HEK293 (cell line): ENCODE measurements around the gene GNG12.

Experiments used
- CTCF ChIA-PET: fragments of 350-600 bp; formaldehyde crosslinking; extraction: SDS; loops from one replicate; lab custom pipeline; 2021; ENCODE audit warnings: antibody characterized with exemption; lab: Yijun Ruan, JAX
- POLR2A ChIA-PET: fragments of 300-600 bp; formaldehyde crosslinking; extraction: SDS; loops from one replicate; lab custom pipeline; 2020; ENCODE audit warnings: antibody characterized with exemption, inconsistent platforms; lab: Yijun Ruan, JAX
- H3K27ac ChIP-seq: fragments of 200-500 bp; sonication (Bioruptor generic); 2 replicates; pipeline ENCODE4 v1.5.1; 2014; ENCODE audit warnings: low read depth, low read length, control low read depth, inconsistent platforms; ENCODE audit errors: extremely low read depth
- H3K36me3 ChIP-seq, 2 experiments: fragments of 200-500 bp in 1 of 2; sonication (Bioruptor generic) in 1 of 2; 1 replicate in 1 of 2; 2 replicates in 1 of 2; pipeline ENCODE4 v1.5.1; 2014 to 2017; ENCODE audit warnings: inconsistent platforms in 2 of 2, low read length in 2 of 2; ENCODE audit not compliant: control insufficient read depth in 2 of 2, insufficient read depth in 1 of 2
- H3K4me1 ChIP-seq: fragments of 200-500 bp; sonication (Bioruptor generic); 2 replicates; pipeline ENCODE4 v1.5.1; 2014; ENCODE audit warnings: mild to moderate bottlenecking, low read length, inconsistent platforms; ENCODE audit not compliant: control insufficient read depth, insufficient read depth
- H3K4me3 ChIP-seq: 2 replicates; pipeline ENCODE4 v1.5.1; 2011; ENCODE audit warnings: low read depth, mild to moderate bottlenecking, control low read depth, low read length, moderate library complexity
- H3K9me3 ChIP-seq: fragments of 200-500 bp; sonication (Bioruptor generic); 2 replicates; pipeline ENCODE4 v1.5.1; 2014; ENCODE audit warnings: low read depth, low read length, inconsistent platforms; ENCODE audit not compliant: control insufficient read depth, insufficient read depth
- GLIS2 ChIP-seq: fragments of 450-650 bp; formaldehyde crosslinking; IDR thresholded peaks from 2 replicates; pipeline ENCODE4 v1.5.1; 2016; ENCODE audit warnings: missing biosample characterization, missing genetic modification characterization
- MEIS1 ChIP-seq: sonication (generic); formaldehyde crosslinking; IDR thresholded peaks from 2 replicates; pipeline ENCODE4 v1.8.1; 2022; ENCODE audit warnings: missing genetic modification reagents, mild to moderate bottlenecking, borderline replicate concordance
- PRDM1 ChIP-seq: fragments of 450-650 bp; formaldehyde crosslinking; IDR thresholded peaks from 2 replicates; pipeline ENCODE4; 2016; ENCODE audit warnings: missing biosample characterization, missing genetic modification characterization
- PRDM6 ChIP-seq: fragments of 450-650 bp; formaldehyde crosslinking; IDR thresholded peaks from 2 replicates; pipeline ENCODE4 v1.5.1; 2017; ENCODE audit warnings: missing biosample characterization, missing genetic modification characterization
- SP3 ChIP-seq: fragments of 450-650 bp; formaldehyde crosslinking; IDR thresholded peaks from 2 replicates; pipeline ENCODE4 v1.5.1; 2016; ENCODE audit warnings: missing biosample characterization, missing genetic modification characterization
- SP7 ChIP-seq: fragments of 450-650 bp; formaldehyde crosslinking; IDR thresholded peaks from 2 replicates; pipeline ENCODE4 v1.5.1; 2016; ENCODE audit warnings: missing biosample characterization, missing genetic modification characterization
- ZBTB20 ChIP-seq: fragments of 450-650 bp; formaldehyde crosslinking; IDR thresholded peaks from 2 replicates; pipeline ENCODE4 v1.5.1; 2016; ENCODE audit warnings: missing biosample characterization, missing genetic modification characterization
- ZBTB44 ChIP-seq: fragments of 450-650 bp; IDR thresholded peaks from 2 replicates; pipeline ENCODE4 v1.5.1; 2018; ENCODE audit warnings: missing biosample characterization, mild to moderate bottlenecking, missing genetic modification characterization
- ZNF23 ChIP-seq: fragments of 450-650 bp; formaldehyde crosslinking; IDR thresholded peaks from 2 replicates; pipeline ENCODE4 v1.5.1; 2016; ENCODE audit warnings: missing biosample characterization, missing genetic modification characterization, borderline replicate concordance
- ZNF324 ChIP-seq: fragments of 450-650 bp; formaldehyde crosslinking; IDR thresholded peaks from 2 replicates; pipeline ENCODE4 v1.5.1; 2016; ENCODE audit warnings: missing biosample characterization, missing genetic modification characterization
- ZNF426 ChIP-seq: fragments of 450-650 bp; formaldehyde crosslinking; IDR thresholded peaks from 2 replicates; pipeline ENCODE4 v1.5.1; 2017; ENCODE audit warnings: missing biosample characterization, missing genetic modification characterization, mild to moderate bottlenecking, inconsistent platforms, moderate library complexity
- ZNF433 ChIP-seq: fragments of 450-650 bp; formaldehyde crosslinking; IDR thresholded peaks from 2 replicates; pipeline ENCODE4 v1.5.1; 2016; ENCODE audit warnings: missing biosample characterization, missing genetic modification characterization, low read depth
- ZNF488 ChIP-seq: fragments of 450-650 bp; formaldehyde crosslinking; IDR thresholded peaks from 2 replicates; pipeline ENCODE4 v1.5.1; 2016; ENCODE audit warnings: missing biosample characterization, missing genetic modification characterization
- ZNF501 ChIP-seq: fragments of 450-650 bp; formaldehyde crosslinking; IDR thresholded peaks from 2 replicates; pipeline ENCODE4 v1.5.1; 2016; ENCODE audit warnings: missing biosample characterization, missing genetic modification characterization
- ZNF600 ChIP-seq: fragments of 450-650 bp; formaldehyde crosslinking; IDR thresholded peaks from 2 replicates; pipeline ENCODE4 v1.5.1; 2016; ENCODE audit warnings: missing biosample characterization, missing genetic modification characterization
- ZNF624 ChIP-seq: fragments of 450-650 bp; formaldehyde crosslinking; IDR thresholded peaks from 2 replicates; pipeline ENCODE4 v1.5.1; 2017; ENCODE audit warnings: missing biosample characterization, missing genetic modification characterization
- ZNF629 ChIP-seq: fragments of 450-650 bp; formaldehyde crosslinking; IDR thresholded peaks from 2 replicates; pipeline ENCODE4 v1.5.1; 2017; ENCODE audit warnings: missing biosample characterization, missing genetic modification characterization
- ZNF639 ChIP-seq: fragments of 450-650 bp; formaldehyde crosslinking; IDR thresholded peaks from 2 replicates; pipeline ENCODE4 v1.5.1; 2016; ENCODE audit warnings: missing biosample characterization, missing genetic modification characterization
- ZNF677 ChIP-seq: fragments of 450-650 bp; IDR thresholded peaks from 2 replicates; pipeline ENCODE4 v1.5.0; 2018; ENCODE audit warnings: missing biosample characterization, mild to moderate bottlenecking, missing genetic modification characterization, moderate library complexity
- ZNF701 ChIP-seq: fragments of 450-650 bp; formaldehyde crosslinking; IDR thresholded peaks from 2 replicates; pipeline ENCODE4 v1.5.1; 2016; ENCODE audit warnings: missing biosample characterization, missing genetic modification characterization
- ZNF747 ChIP-seq: fragments of 450-650 bp; formaldehyde crosslinking; IDR thresholded peaks from 2 replicates; pipeline ENCODE4 v1.5.1; 2016; ENCODE audit warnings: missing biosample characterization, missing genetic modification characterization
- ZNF76 ChIP-seq: fragments of 450-650 bp; formaldehyde crosslinking; IDR thresholded peaks from 2 replicates; pipeline ENCODE4; 2016; ENCODE audit warnings: low read depth, missing biosample characterization, missing genetic modification characterization, borderline replicate concordance
- ZSCAN18 ChIP-seq: fragments of 450-650 bp; formaldehyde crosslinking; IDR thresholded peaks from 2 replicates; pipeline ENCODE4 v1.5.1; 2016; ENCODE audit warnings: missing biosample characterization, missing genetic modification characterization

The GNG12 gene

GRCh38 chr1:67767103-67767782 is 66.0 kb downstream of the GNG12 start:
- POLR2A ChIA-PET = interaction anchor here (0.7 to 1.6 kb wide), 5 partner anchors 17 to 346 kb away, joined by 4 to 8 read pairs (median 5); partner anchors contain the start of gene GADD45A
- TF ChIP-seq PRDM1 = peak; percentile 32; the same call in 1 of the 2 replicates
- peak; percentile 37; the same call in 1 of the 2 replicates for TF ChIP-seq PRDM6 (tag by site-specific recombination)
- no peak for TF ChIP-seq ZBTB44
- peaks cover 7% of the 10 kb centered on the region; the same call in 1 of the 2 replicates for H3K4me1 ChIP-seq
- no peaks in the 10 kb centered on the region for H3K9me3 ChIP-seq
- H3K27ac ChIP-seq = no peak overlapping the region
- no peak overlapping the region for H3K4me3 ChIP-seq
- no peaks in the 10 kb centered on the region for H3K36me3 ChIP-seq
- CTCF ChIA-PET = interaction anchor here (0.6 to 7.5 kb wide), 29 partner anchors 9 to 715 kb away, joined by 3 to 80 read pairs (median 4); no protein-coding TSS in a partner anchor

GRCh38 chr1:67766141-67766978 is 66.9 kb downstream of the GNG12 start:
- CTCF ChIA-PET = interaction anchor here (0.6 to 7.5 kb wide), 47 partner anchors 10 to 716 kb away, joined by 3 to 80 read pairs (median 4); no protein-coding TSS in a partner anchor
- Histone ChIP-seq H3K36me3 (no peaks in the 10 kb centered on the region), H3K9me3 (no peaks in the 10 kb centered on the region), H3K4me1 (peaks cover 7% of the 10 kb centered on the region; the same call in 1 of the 2 replicates), H3K4me3 (peak overlapping the region; percentile 20), H3K27ac (no peak overlapping the region)
- POLR2A ChIA-PET = interaction anchor here (0.5 to 1.7 kb wide), 9 partner anchors 16 to 420 kb away, joined by 3 to 8 read pairs (median 5); partner anchors contain the start of gene GADD45A
- TF ChIP-seq ZNF501 (tag by site-specific recombination) (0 out of 2 replicates have a peak, but pooled peaks have one; percentile 32), ZNF76 (tag by site-specific recombination) (no peak), SP3 (tag by site-specific recombination) (no peak), ZNF324 (tag by site-specific recombination) (no peak), ZSCAN18 (tag by site-specific recombination) (no peak), ZNF639 (no peak), ZNF747 (tag by site-specific recombination) (no peak), ZBTB20 (tag by site-specific recombination) (peak; percentile 35; the same call in 1 of the 2 replicates), ZNF433 (no peak), ZNF426 (tag by site-specific recombination) (no peak), ZNF23 (tag by site-specific recombination) (no peak), ZNF629 (0 out of 2 replicates have a peak, but pooled peaks have one; percentile 16), ZNF600 (tag by site-specific recombination) (peak; percentile 57; the same call in 1 of the 2 replicates), ZNF677 (tag by site-specific recombination) (no peak), ZNF624 (no peak), MEIS1 (CRISPR knock-in tag) (no peak), ZNF488 (tag by site-specific recombination) (no peak), GLIS2 (tag by site-specific recombination) (peak; percentile 54; the same call in 1 of the 2 replicates), SP7 (tag by site-specific recombination) (peak; percentile 33; the same call in 1 of the 2 replicates), ZNF701 (tag by site-specific recombination) (no peak)
